Ishikawa (cell line): ENCODE data around the gene ETV6.

Experiments
- CEBPB ChIP-seq: IDR thresholded peaks from 2 replicates; pipeline ENCODE4 v1.6.1; 2012
- EGR1 ChIP-seq: IDR thresholded peaks from 2 replicates; pipeline ENCODE4 v1.6.1; 2012
- EP300 ChIP-seq: IDR thresholded peaks from 2 replicates; pipeline ENCODE4 v1.6.1; 2012; ENCODE audit warnings: borderline replicate concordance
- FOXM1 ChIP-seq: IDR thresholded peaks from 2 replicates; pipeline ENCODE4 v1.6.1; 2012; ENCODE audit warnings: low read depth, borderline replicate concordance
- MAX ChIP-seq: IDR thresholded peaks from 2 replicates; pipeline ENCODE4 v1.6.1; 2012
- REST ChIP-seq: IDR thresholded peaks from 2 replicates; pipeline ENCODE4 v1.6.1; 2012; ENCODE audit warnings: low read depth, mild to moderate bottlenecking
- TAF1 ChIP-seq: IDR thresholded peaks from 2 replicates; pipeline ENCODE4 v1.6.1; 2012; ENCODE audit warnings: low read depth, mild to moderate bottlenecking
- TEAD4 ChIP-seq: IDR thresholded peaks from 2 replicates; pipeline ENCODE4 v1.6.1; 2012
- USF1 ChIP-seq: IDR thresholded peaks from 2 replicates; pipeline ENCODE4 v1.6.1; 2012

GRCh38 chr12:11777451-11777850 is 128.0 kb downstream of the ETV6 start:
- no peak for TF ChIP-seq CEBPB
- TF ChIP-seq EGR1: no peak
- TF ChIP-seq USF1: no peak
- TF ChIP-seq FOXM1: no peak
- no peak for TF ChIP-seq MAX
- no peak for TF ChIP-seq TAF1
- TF ChIP-seq TEAD4: no peak
- no peak for TF ChIP-seq EP300
- TF ChIP-seq REST: no peak
